HepG2 (cell line): ENCODE data around the gene CSNK2B. TPM values are rescaled to one million over a fixed set of nuclear protein-coding genes. Genes with fewer than 3 reads are reported as not detected.

Source experiments
- ATAC-seq: fragments of 200-7000 bp; cut with Tn5 transposase; 3 replicates; pipeline ENCODE4 v1.9.1; 2020; ENCODE audit warnings: mild to moderate bottlenecking, moderate library complexity
- BruUV-seq: library from RNA; stranded (reverse); fragments of 400-500 nt; replicated peaks from 2 replicates; lab custom pipeline; 2021; lab: Mats Ljungman, UMichigan
- CTCF ChIA-PET: fragments of 300-600 bp; formaldehyde crosslinking; extraction: SDS; loops from one replicate; lab custom pipeline; 2021; ENCODE audit warnings: low total read pairs, inconsistent platforms, low intra/inter-chr PET ratio; lab: Yijun Ruan, JAX
- POLR2A ChIA-PET: fragments of 350-600 bp; sonication (Branson Sonifier 250); formaldehyde crosslinking; loops from one replicate; lab custom pipeline; 2020; ENCODE audit warnings: antibody characterized with exemption, inconsistent platforms; lab: Yijun Ruan, JAX
- DNase-seq: peaks from one replicate; pipeline ENCODE4 v3.0.0-alpha.2; 2015; ENCODE audit warnings: low spot score
- FAIRE-seq: peaks from 3 replicates; lab custom pipeline; 2011; peaks lifted over from hg19 to GRCh38; lab: Jason Lieb, UNC
- H2AFZ ChIP-seq: one replicate; pipeline ENCODE4 v1.6.1; 2011; ENCODE audit warnings: low read length, inconsistent platforms
- H3K27ac ChIP-seq: fragments of 300-600 bp; 3 replicates; pipeline ENCODE4 v1.8.0; 2011; ENCODE audit warnings: mixed run types, mild to moderate bottlenecking, mixed read lengths, low read length, inconsistent platforms; ENCODE audit not compliant: insufficient read depth; ENCODE audit errors: extremely low read length
- H3K27me3 ChIP-seq, 2 experiments: fragments of 200-600 bp in 1 of 2; 2 replicates in 1 of 2; 3 replicates in 1 of 2; pipeline versions ENCODE4 v1.6.0 to v1.8.0; 2011; ENCODE audit warnings: low read length in 2 of 2, mild to moderate bottlenecking in 2 of 2, moderate library complexity in 2 of 2, inconsistent platforms in 1 of 2; ENCODE audit not compliant: insufficient read depth in 2 of 2, control insufficient read depth in 1 of 2
- H3K36me3 ChIP-seq, 2 experiments: fragments of 200-600 bp in 1 of 2; replicated peaks in 1 of 2; 2 replicates in 1 of 2; 3 replicates in 1 of 2; pipeline versions ENCODE4 v1.5.1 to v1.8.0; 2011; ENCODE audit warnings: low read length in 2 of 2, inconsistent platforms in 1 of 2; ENCODE audit not compliant: insufficient read depth in 2 of 2, control insufficient read depth in 1 of 2
- H3K4me1 ChIP-seq: 2 replicates; pipeline ENCODE4 v1.5.1; 2012; ENCODE audit warnings: low read length, inconsistent platforms; ENCODE audit not compliant: insufficient read depth
- H3K4me2 ChIP-seq: 2 replicates; pipeline ENCODE4 v1.6.0; 2011; ENCODE audit warnings: low read depth, low read length, inconsistent platforms
- H3K4me3 ChIP-seq, 3 experiments: fragments of 200-600 bp in 1 of 3; sonication (generic), shearing (Covaris generic) in 1 of 3; replicated peaks in 1 of 3; 2 replicates each; pipeline ENCODE4 v1.5.1; 2011 to 2016; ENCODE audit warnings: low read length in 3 of 3, inconsistent platforms in 2 of 3, low read depth in 2 of 3, mild to moderate bottlenecking in 2 of 3, control low read depth in 1 of 3, mixed read lengths in 1 of 3; ENCODE audit not compliant: insufficient read depth in 1 of 3
- H3K79me2 ChIP-seq: one replicate; pipeline ENCODE4 v1.6.1; 2011; ENCODE audit warnings: low read length, inconsistent platforms; ENCODE audit not compliant: insufficient read depth
- H3K9ac ChIP-seq: 2 replicates; pipeline ENCODE4 v1.6.0; 2011; ENCODE audit warnings: mild to moderate bottlenecking, low read depth, low read length, inconsistent platforms; ENCODE audit not compliant: insufficient read depth
- H3K9me3 ChIP-seq: 2 replicates; pipeline ENCODE4 v1.5.1; 2012; ENCODE audit warnings: mild to moderate bottlenecking, low read length
- H4K20me1 ChIP-seq: 2 replicates; pipeline ENCODE4 v1.6.0; 2011; ENCODE audit warnings: inconsistent platforms, mild to moderate bottlenecking, low read length, moderate library complexity; ENCODE audit not compliant: insufficient read depth
- CERS6 ChIP-seq: sonication (generic); formaldehyde crosslinking; IDR thresholded peaks from 2 replicates; pipeline ENCODE4 v1.5.0; 2020; ENCODE audit warnings: missing genetic modification reagents
- IKZF1 ChIP-seq: fragments of 450-650 bp; IDR thresholded peaks from 2 replicates; pipeline ENCODE4 v1.7.1; 2016
- KDM5B ChIP-seq: sonication (generic); formaldehyde crosslinking; IDR thresholded peaks from 2 replicates; pipeline ENCODE4 v1.4.0; 2020; ENCODE audit warnings: missing genetic modification reagents, mild to moderate bottlenecking, borderline replicate concordance
- MXD3 ChIP-seq: IDR thresholded peaks from 2 replicates; pipeline ENCODE4 v1.6.1; 2016; ENCODE audit warnings: mild to moderate bottlenecking, missing biosample characterization, missing genetic modification reagents
- RNF219 ChIP-seq: sonication (generic); formaldehyde crosslinking; IDR thresholded peaks from 2 replicates; pipeline ENCODE4 v1.5.0; 2020; ENCODE audit warnings: mild to moderate bottlenecking, missing genetic modification reagents
- SMARCE1 ChIP-seq: fragments of 450-650 bp; IDR thresholded peaks from 2 replicates; pipeline ENCODE4 v1.6.1; 2017; ENCODE audit warnings: borderline replicate concordance
- THAP11 ChIP-seq: IDR thresholded peaks from 2 replicates; pipeline ENCODE4 v1.6.1; 2016; ENCODE audit warnings: missing biosample characterization, missing genetic modification reagents
- ZBTB44 ChIP-seq: sonication (generic); formaldehyde crosslinking; IDR thresholded peaks from 2 replicates; pipeline ENCODE4 v1.4.0; 2020; ENCODE audit warnings: missing genetic modification reagents
- ZEB1 ChIP-seq: IDR thresholded peaks from 2 replicates; pipeline ENCODE4 v1.6.1; 2012; ENCODE audit warnings: mild to moderate bottlenecking, low read depth, inconsistent platforms; ENCODE audit not compliant: insufficient replicate concordance
- ZNF558 ChIP-seq: sonication (generic); formaldehyde crosslinking; IDR thresholded peaks from 2 replicates; pipeline ENCODE4 v1.9.0; 2022; ENCODE audit warnings: mild to moderate bottlenecking, missing genetic modification reagents, borderline replicate concordance
- ZNF564 ChIP-seq: sonication (generic); formaldehyde crosslinking; IDR thresholded peaks from 2 replicates; pipeline ENCODE4 v1.8.1; 2023; ENCODE audit warnings: mild to moderate bottlenecking, missing genetic modification reagents
- ZNF572 ChIP-seq: sonication (generic); formaldehyde crosslinking; IDR thresholded peaks from 2 replicates; pipeline ENCODE4 v1.5.1; 2020; ENCODE audit warnings: mild to moderate bottlenecking, missing genetic modification reagents
- ZNF629 ChIP-seq: sonication (generic); formaldehyde crosslinking; conservative IDR thresholded peaks from 2 replicates; pipeline ENCODE4 v1.5.0; 2020; ENCODE audit warnings: missing genetic modification reagents
- ZNF800 ChIP-seq: sonication (generic); formaldehyde crosslinking; IDR thresholded peaks from 2 replicates; pipeline ENCODE4 v1.4.0; 2020; ENCODE audit warnings: missing genetic modification reagents
- WGBS: methylation state at CpG from one replicate; pipeline ENCODE4 v1.1.6; 2017; ENCODE audit warnings: low lambda C conversion rate; 5-methylcytosine and 5-hydroxymethylcytosine counted together
- in situ Hi-C: cut with HindIII; loops from 2 replicates; pipeline ENCODE4 v1.10.0; 2017; ENCODE audit warnings: low pct_unique_long_range_greater_than_20kb; ENCODE audit not compliant: extremely low pct_ligation_motif_present
- intact Hi-C: fragments of 100-400 bp; cut with micrococcal nuclease; formaldehyde crosslinking; loops from one replicate; pipeline ENCODE4 v1.10.0; 2022; ENCODE audit not compliant: unreplicated experiment
- polyA plus RNA-seq, 8 experiments: library from polyadenylated mRNA; depleted of rRNA in 3 of 8; stranded (reverse) in 7 of 8; unstranded in 1 of 8; fragments of >200 nt; fragmentation: Illumina TruSeq in 4 of 8; extraction: Trizol in 4 of 8; gene quantifications; 2 replicates each; pipeline versions ENCODE4 v1.2.1 to v1.2.3, GENCODE V29; 2011 to 2016; ENCODE audit warnings: low read depth in 4 of 8, missing spikeins in 1 of 8, mixed read lengths in 1 of 8; ENCODE audit not compliant: insufficient read depth in 1 of 8
- total RNA-seq, 5 experiments: library from RNA; depleted of rRNA; stranded (reverse); fragments of >200 nt; fragmentation: Illumina TruSeq; extraction: Trizol; gene quantifications; 2 replicates each; pipeline ENCODE4 v1.2.3, GENCODE V29; 2016; ENCODE audit warnings: low read depth in 1 of 5

Gene CSNK2B
- total and polyA plus RNA-seq, 2 of the 13 experiments (the other 11 are each of a cell fraction or from before 2014, with no cell fraction given), result 111 to 296 TPM

- TF ChIP-seq ZNF564 (no peak), RNF219 (CRISPR knock-in tag) (no peak), CERS6 (CRISPR knock-in tag) (no peak), THAP11 (no peak), ZEB1 (no peak), ZNF629 (peak; percentile 61; the same call in 1 of the 2 replicates), KDM5B (CRISPR knock-in tag) (peak; percentile 67)
These were observed 6.8 kb upstream of the CSNK2B start (continued) for GRCh38 chr6:31658983-31659648.

- H4K20me1 ChIP-seq, result peaks cover 19% of the 10 kb centered on the region; the same call in 1 of the 2 replicates
- no peaks in the 10 kb centered on the region for H3K9me3 ChIP-seq
- peak overlapping the region; percentile 100 for H3K4me2 ChIP-seq
- H3K9ac ChIP-seq, result peak overlapping the region; percentile 72
- ChIA-PET CTCF (no interaction called here), POLR2A (interaction anchor here (0.6 to 7.4 kb wide), 23 partner anchors 6 to 286 kb away, joined by 3 to 438 read pairs (median 5); partner anchors contain the start of genes AIF1, APOM, BAG6 and CFB)
- in situ Hi-C loops, result no loop called here
- no TSS peak for BruUV-seq
- H3K36me3 ChIP-seq, result peaks cover 10 to 20% of the 10 kb centered on the region in 2 experiments
- H3K4me1 ChIP-seq, result peaks cover 94% of the 10 kb centered on the region
- ATAC-seq, result peak; percentile 1; the same call in 1 of the 3 replicates
- no peak for DNase-seq
- peak overlapping the region; percentile 56 to 78 (median 68) for H3K4me3 ChIP-seq
- H3K27ac ChIP-seq, result peak overlapping the region; percentile 73
- no peak overlapping the region for H2AFZ ChIP-seq
- intact Hi-C loops, result loop anchor here (1.0 to 10.0 kb wide), 2 partner anchors 8 to 115 kb away; partner anchors contain the start of genes ATP6V1G2, BAG6, DDX39B and NFKBIL1
- WGBS, result 15% methylated on average over 7 of the region's 13 CpGs
- no peaks in the 10 kb centered on the region; a peak in 2 of 5 replicates for H3K27me3 ChIP-seq
- peak; percentile 23 for FAIRE-seq
- H3K79me2 ChIP-seq, result peaks cover 70% of the 10 kb centered on the region
- TF ChIP-seq MXD3 (CRISPR knock-in tag) (0 out of 2 replicates have a peak, but pooled peaks have one; percentile 18), ZNF572 (no peak), ZNF800 (CRISPR knock-in tag) (no peak), ZNF558 (0 out of 2 replicates have a peak, but pooled peaks have one; percentile 62), IKZF1 (no peak), ZBTB44 (no peak), SMARCE1 (no peak)
These were observed 6.1 kb upstream of the CSNK2B start for GRCh38 chr6:31659649-31660380.
